Activated CD4-positive, alpha-beta T cell treated with anti-CD3 and anti-CD28 coated beads, Interleukin-10, Interleukin-2, amounts not matched to agents 100 ng/mL and 50 ng/mL, durations not matched to agents 16 hours and 8 hours (primary cell): ENCODE data around the gene ASB6.
"Not testable (repeated sequence)": the region's sequence is repeated elsewhere in the genome, so short reads cannot be mapped to it uniquely, and the experiment has no call there.

Experiments used
- DNase-seq: peaks from one replicate; pipeline ENCODE4 v3.0.0-alpha.2; 2020

Gene ASB6

DNA sequence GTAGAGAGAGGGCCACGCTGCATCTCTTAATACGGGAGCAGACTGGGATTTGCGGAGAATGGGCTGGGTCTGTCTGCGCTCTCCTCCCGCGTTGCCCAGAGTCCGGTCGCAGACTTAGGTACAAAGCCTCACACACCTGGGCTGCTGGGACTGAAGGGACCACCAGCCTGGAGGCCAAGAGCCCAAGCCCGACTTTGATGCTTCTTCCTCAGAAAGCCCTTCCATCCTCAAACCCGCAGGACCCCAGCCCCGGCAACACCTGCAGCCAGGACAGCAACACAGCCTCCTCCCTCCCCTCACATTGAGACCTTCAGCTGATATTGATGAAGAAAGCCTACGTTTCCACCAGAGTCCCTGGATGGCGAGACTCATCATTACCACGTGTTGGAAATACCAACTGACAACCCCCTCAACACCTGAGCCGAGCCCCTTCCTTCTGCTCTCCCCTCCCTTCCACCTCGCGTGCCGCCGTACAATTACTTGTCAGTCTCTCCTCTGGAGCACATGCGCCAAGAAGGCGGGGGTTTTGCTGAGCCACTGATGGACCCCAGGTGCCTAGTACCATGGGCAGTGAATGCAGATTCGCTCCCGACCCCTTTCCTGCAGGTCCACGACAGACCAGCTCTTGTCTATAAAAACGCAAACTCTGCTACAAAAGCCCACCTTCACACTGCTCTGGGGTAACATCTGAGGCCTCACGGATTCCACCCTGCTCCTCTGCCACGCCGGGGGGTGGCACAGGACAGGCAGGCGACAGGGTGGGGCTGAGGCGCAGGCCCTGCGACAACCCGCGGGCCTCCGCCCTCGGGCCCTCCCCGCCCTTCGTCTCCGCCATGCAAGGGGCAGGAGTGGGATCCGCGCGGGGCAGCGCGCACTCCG is 841 bp downstream of the ASB6 start:
- no peak for DNase-seq

DNA sequence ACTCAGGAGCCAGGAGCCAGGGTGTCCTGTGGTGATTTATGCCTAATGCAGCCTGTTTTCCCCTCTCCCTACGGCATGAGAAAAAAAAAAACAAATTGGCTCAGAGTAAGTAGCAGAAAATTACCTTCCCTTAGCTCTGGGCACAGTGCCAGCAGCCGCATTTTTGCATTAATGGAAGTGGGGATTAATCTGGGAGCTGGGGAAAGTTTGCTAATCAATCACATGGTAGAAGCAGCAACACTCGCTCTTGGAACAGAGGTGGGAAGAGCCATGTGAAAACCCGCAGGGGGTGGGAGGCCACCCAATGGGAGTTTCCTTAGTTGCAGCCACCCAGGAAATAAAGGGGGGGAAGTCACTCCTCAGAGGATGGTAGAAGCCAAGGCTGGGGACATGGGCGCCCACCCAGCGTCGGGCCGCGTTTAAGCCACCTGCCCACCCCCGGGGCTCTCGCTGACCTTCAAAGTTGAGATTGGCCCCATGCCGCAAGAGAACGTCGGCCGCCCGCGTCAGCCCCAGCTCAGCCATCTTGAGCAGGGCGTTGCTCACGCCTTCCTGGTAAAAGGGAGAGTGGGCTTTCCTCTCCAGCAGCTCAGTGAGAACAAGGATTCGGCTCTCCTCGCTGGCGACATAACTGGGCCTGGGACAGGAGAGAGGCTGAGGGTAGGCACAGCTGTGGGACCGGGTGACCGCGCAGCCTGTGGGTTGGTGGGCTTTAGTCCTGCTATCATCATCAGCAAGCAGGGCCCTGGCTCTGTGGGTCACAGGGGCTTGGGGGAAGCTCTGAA is 1.7 kb downstream of the ASB6 start:
- DNase-seq: no peak

DNA sequence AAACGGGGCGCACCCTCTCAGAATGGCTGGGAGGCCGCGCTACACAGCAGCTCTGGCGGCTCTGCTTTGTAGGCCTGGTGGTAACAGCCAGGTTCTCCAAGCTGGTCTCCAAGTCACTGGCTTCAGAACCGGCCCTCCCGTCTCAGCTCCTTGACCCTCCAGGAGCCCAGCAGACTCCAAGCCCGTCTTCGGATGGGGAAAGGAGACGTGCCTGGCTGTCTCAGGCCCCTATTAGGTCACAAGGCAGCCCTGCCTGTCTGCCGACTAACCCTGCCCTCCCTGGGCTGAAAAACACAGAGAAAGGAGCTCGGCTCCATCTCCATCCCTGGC is 2.2 kb downstream of the ASB6 start:
- no peak for DNase-seq

DNA sequence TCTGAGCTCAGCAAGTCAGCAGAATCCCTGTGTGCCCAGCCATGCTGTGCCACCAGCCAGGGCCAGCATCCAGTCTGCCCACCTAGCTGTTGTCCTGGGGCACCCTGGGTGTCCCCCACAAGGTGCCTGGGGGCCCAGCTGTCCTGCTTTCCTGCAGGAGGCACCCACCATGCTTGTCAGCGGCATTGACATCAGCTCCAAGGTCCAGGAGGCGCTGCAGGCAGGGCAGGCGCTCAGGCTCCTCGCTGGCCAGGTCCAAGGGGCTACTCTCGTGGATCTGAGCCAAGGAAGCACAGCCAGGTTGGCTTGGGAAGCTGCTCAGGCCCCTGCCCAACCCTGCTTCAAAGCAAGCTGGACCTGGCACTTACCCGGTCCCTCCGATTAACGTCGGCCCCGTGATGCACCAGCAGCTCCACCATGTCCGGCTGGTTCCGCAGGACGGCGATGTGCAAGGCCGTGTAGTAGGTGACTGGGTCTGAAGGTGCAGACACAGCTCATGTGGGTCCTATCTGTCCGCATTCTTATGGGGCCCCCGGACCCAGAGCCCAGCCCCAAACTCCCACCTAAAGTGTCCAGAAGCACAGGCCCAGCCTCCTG is 2.8 kb downstream of the ASB6 start:
- no peak for DNase-seq

DNA sequence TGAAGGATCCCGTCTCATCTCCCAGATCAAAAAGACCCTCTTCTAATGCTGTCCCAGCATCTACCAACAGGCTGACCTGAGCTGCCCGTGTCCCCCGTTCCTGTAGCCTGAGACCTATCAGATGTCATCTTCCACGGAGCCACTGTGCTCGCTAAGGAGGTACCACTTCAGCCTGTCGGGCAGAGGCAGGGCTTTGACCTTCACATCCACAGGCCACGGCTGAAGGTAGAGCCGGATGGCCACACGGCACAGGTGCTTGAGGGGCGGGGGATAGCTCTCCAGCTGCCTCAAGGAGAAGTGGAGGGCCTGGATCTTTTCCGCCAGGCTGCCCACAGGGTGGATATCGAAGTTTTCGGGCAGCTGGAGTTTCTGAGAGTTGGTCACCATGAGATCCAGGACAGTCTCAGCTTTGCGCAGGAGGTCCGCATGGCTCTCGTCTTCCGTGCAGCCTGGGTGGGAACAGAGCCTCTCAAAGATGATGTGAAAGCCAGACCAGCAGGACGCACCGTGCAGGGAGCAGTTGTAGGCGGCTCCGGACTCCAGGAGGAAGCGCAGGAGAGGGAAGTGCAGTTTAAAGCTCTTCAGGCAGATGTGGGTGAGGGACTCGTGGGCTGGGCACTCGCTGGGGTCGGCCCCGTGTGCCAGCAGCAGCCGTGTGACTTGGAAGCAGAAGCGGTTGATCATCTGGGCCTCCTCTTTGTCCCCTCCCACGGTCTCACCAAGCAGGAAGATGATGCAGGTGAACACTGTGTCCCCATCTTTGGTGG is 4.1 kb downstream of the ASB6 start:
- DNase-seq: no peak

DNA sequence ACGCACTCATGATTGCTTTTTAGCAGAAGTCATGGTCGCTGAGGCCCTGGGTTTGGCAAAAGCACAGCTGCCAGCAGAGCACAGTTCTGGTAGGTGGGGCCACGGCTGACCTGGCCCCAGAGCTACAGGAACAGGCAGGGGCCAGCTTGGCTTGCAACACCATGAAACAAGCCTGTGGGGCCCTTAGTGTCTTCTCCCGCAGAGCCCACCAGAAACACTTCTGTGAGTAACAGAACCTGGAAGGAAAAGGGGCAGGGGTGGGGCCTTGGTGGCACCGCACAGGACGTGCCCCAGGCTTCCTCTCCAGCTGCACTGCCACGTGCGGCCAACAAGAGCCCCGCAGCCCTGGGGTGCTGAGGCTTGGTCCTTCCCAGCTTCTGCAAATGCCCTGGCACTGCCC is 4.8 kb downstream of the ASB6 start:
- no peak for DNase-seq

DNA sequence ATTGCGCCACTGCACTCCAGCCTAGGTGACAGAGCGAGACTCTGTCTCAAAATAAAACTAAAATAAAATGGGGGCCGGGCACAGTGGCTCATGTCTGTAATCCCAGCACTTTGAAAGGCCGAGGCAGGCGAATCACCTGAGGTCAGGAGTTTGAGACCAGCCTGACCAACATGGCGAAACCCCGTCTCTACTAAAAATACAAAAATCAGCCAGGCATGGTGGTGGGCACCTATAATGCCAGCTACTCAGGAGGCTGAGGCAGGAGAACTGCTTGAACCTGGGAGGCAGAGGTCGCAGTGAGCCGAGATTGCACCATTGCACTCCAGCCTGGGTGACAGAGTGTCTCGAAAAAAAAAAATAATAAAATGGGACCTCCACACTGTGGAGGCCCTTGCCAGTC is 5.6 kb downstream of the ASB6 start:
- DNase-seq: not testable (repeated sequence)

DNA sequence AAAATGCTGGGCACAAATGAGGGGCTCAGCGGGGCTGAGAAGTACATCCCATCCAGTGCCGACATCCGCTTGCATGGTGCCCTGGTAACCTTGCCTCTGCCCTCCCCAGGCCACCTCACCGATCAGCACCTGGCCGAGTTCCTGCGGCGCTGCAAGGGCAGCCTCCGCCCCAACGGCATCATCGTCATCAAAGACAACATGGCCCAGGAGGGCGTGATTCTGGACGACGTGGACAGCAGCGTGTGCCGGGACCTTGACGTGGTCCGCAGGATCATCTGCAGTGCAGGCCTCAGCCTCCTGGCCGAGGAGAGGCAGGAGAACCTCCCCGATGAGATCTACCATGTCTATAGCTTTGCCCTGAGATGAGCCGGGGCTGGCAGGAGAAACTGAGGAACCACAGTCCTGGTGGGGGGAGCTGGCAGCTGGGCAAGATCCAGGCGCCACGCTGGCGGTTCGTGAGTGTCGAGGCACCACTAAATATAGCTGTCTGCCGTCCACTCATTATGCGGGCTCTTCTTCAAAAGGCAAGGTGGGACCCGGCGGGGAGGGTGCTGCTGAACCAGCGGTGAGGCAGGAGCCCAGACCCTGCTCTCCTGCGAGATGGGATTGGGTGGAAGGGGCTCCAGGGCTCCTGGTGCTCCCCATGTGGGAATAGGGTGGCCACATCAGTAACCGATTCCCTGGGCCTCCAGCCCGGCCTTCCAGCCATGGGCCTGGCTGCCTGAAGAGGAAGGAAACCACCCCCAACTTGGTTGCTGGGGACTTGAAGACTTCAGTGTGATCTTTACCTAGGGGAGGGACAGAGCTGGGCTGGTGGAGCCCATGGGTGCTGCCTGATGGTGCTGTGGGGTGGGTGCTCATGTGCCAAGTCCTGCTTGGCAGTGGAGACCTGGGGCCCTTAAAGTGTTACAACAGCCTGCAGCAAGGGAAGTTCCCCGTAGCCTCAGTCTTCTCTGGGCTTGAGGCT is 6.6 kb downstream of the ASB6 start:
- no peak for DNase-seq

DNA sequence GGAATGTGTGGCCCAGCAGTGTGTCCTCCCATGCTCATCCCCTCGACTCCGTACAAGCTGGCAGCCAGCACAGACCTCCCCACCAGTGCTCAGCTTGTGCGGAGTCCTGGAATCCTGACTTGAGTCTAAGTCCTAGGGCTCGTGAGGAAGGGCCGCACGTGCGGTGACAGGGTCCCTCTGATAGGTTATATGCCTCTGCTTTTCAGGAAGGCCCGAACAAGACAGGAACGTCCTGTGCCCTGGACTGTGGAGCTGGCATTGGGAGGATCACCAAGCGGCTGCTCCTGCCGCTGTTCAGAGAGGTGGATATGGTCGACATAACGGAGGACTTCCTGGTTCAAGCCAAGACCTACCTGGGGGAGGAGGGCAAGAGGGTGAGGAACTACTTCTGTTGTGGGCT is 8.1 kb downstream of the ASB6 start:
- no peak for DNase-seq

DNA sequence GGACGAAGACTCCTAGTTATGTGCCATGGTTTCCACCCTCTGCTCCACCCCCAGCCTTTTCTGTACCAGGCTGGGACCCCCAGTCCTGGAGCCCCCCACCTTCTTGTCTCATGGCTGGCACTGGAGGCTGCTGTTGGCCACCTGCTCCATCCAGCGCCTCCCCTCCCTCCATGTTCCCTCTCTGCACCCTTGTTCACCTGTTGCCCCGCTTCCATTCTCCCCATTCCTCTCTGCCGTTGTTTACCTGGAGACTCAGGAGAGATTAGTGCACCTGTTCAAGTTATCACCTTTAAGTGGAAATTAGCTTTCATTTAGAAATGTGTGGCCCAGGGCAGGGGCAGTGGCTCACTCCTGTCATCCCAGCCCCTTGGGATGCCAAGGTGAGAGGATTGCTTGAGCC is 8.7 kb downstream of the ASB6 start:
- no peak for DNase-seq

DNA sequence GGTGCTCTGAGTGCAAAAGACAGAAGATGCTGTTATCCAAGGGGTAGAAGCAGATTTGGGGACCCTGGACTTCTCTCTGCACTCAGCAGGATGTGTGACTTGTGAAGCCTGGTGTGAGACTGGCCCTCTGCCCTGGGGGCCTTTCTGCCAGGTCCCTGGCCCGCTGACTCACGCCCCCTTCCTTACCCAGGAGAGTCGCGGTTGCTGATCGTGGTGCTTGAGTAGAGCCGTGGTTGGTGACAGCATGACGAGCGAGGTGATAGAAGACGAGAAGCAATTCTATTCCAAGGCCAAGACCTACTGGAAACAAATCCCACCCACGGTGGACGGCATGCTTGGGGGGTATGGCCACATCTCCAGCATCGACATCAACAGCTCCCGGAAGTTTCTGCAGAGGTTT is 9.5 kb downstream of the ASB6 start:
- no peak for DNase-seq

DNA sequence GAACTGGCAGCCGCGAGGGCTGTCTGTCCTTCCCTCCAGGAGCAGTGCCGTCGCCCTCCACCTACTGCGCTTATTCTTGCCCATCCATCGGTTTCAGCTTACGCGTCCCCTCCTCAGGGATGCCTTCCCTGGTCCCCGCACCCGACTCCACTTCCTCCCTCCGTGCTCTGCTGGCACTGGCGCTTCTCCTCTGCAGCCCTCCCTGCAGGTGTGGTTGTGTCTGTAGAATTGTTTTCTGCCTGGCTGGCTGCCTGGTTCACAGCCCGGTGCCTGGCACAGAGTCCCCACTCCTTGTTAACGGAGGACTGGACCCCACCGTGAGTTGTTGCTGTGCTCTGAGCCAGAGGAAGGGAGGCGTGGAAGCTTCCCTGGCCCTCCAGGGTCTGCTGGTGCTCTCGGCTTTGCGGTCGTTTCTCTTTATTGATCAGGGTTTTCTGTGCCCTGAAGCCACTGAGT is 10.2 kb downstream of the ASB6 start:
- no peak for DNase-seq

DNA sequence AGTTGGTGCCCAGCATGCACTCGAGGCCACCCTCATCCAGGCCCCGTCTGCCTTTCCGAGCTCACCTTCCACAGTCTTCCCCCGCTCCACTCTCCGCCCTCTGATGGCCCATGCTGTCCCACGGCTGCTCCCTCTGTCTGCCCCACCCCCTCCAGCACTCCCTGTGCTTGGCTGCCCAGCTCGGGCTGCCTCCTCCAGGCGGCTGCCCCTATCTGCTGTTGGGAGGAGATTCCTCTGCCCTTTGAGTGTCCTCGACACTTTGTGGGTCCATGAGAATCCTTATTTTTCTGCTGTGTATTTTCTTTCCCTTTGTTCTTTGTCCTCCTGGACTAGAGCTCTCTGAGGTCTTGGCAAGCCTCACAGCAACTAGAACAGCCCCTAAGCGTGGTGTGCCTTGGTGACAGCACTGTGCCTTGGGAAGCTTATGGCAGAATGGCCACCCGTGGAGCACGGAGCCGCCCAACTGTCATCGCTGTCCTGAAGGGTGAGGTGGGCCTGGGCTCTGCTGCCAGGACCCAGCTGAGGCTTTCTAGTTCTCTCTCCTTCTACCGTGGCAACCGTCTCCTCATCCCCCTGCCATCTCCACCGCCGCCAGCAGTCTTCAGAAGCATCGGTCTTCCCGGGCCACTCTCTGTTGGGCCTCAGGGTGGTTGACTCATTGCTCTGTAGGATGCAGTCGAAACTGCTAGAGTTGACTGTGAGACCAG is 10.8 kb downstream of the ASB6 start:
- DNase-seq: no peak

DNA sequence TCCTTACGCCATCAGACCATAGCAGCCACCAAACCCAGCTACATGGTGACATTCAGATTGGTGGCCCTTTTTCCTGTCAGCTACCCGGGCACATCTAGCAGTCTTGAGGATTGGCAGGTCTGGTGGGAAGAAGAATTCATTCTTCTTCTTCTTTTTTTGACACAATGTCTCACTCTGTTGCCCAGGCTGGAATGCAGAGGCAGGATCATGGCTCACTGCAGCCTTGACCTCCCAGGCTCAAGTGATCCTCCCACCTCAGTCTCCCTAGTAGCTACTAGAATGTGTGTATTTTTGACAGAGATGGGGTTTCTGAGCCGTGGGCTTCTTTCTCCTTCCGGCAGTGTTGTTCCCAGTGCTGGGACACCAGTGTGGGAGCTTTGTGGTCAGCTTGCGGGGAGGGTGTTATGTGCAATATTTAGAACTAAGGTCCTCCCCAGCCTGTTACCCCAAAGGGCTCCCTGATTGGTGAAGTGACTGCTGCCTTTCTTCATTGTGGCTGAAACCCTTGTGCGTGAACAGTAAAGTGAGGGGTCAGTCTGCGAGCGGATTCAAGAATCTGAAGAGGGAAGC is 12.6 kb downstream of the ASB6 start:
- no peak for DNase-seq

DNA sequence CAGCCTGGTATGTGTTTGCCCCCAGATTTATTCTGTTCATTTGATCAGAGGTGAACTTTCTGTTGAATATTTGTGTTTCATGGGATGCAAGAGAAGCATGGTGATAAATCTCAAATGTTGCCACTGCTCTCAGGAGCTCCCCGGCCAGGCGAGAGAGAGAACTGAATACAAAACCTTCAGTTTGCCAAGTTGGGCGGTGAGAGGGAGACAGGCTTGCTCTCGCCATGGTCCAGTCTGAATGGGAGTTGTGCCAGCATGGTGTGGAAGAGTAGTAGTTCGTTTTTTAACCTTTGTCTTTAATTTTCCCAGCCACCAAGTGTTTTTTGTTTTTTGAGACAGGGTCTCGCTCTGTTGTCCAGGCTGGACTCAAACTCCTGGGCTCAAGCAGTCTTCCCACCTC is 13.2 kb downstream of the ASB6 start:
- no peak for DNase-seq

DNA sequence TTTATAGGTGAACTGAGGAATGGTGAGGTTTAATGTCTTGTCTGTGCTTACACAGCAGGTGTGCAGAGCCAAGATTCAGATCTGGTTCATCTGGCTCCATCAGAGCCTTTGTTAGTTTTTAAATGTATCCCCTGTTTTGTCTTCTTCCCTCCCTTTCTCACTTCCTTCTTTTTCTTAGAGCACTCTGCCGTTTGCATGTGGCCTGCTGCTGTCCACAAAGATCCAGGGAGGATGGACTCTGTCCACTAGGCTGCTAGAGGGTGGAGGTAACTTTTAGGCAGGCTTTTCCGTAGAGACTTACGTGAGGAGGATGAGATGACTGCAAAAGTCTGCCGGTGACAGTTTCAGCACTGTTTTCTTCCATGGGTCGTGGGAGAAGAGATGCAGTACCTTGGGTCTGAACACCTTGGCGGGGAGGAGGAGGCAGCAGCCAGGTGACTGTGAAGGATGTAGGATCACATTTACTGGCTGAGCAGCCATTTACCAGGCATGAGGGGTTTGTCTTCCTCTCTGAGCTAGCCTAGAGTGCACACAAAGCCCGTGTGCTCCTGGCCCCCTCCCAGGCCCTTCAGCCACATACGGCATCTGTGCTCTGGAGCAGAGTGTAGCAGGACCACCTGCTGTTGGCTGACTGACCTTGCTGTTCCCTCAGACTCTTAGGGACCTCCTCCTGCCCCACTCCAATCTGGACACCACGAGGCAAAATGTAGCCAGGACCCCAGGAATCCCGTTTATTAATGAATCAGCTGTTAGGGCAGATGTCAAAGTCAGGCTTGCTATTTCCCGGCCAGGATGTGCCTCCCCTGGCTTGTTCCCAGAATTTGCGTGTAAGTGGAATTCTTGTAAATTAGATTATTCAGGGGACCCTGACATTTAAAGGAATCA is 14.2 kb downstream of the ASB6 start:
- DNase-seq: no peak

DNA sequence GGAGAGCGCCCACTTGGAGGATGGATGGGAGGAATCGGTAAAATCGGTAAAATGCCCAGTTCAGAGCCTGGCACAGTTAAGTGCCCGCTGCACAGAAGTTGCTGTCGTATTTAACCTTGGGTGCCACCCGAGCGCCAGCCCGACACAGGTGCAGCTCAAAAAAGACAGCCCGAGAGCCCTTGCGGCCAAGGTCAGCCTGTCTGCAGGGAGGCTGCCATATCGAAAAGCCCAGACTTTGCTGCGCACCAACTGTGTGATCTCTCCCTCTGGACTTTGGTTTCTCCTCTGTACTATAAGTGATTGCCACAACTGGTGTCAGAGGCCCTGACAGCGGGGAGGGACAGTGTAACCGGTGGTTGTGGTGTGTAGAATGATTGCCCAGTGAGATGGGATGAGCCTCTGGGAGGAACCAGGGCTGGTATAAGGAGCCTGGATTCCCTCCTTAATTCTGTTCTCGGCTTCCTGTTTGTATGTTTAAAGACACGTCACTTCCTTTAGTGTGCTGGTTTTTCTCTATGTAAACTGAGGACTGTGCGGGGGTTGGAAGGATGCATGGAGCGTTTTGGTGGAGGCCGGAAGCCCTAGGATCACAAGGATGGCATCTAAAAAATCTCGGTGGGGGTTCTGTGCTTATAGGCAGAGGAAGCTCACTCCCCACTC is 15.2 kb downstream of the ASB6 start:
- DNase-seq: peak; percentile 49

DNA sequence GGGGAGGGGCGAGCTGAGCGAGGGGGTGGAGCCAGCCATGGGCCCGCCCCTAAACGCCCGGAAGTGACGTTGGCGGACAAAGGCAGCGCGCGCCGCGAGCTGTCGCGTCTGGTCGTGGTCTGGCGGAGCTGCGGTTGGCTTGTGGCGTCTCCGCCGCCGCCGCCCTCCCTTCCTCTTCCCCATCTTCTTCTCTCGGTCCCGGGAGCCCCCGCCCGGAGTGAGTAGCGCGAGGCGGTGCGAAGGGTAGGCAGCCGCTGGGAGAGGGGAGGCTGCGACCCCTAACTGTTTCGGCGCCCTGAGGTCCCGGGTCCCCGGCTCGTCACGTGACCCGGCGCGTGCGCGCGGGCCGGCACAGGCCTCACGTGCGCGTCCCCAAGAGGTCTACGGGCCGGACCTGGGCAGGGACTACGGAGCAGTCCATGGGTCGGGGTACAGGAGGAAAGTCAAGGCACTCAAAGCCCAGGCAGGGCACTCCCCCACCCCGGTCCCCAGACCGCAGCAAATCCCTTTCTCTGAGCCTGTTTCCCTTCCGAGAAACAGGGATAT is 15.8 kb downstream of the ASB6 start, which contains the start of gene NTMT1:
Gene NTMT1 (plus strand): TSS at position 85 of the 546 bp plus-strand sequence. CDS start 6,541 bp downstream, outside the sequence.
- DNase-seq: peak; percentile 92

DNA sequence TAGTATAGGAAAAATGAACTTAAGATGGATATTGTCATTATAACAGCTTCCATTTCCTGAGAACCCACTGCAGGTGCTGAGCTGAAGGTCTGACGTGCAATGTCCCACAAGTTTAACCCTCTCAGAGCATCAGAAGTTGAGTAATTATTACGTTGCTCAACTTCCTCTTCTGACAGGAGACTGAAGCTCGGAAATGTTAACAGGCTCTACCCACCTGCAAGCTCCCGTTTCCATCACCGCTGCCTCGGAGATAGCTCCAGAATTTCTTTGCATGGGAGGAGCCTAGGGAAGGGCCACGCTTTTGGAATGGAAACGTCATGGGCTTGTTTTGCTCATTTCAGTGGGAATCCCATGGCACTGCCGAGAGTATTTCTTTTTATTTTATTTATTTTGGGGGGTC is 17.0 kb downstream of the ASB6 start:
- DNase-seq: peak; percentile 71
